22Rv1 (cell line): Measurements from ENCODE around the gene PKIG.

Experiments
- H3K27ac ChIP-seq: fragments of 450-650 bp; 2 replicates; pipeline ENCODE4 v1.5.1; 2017
- CTCF ChIP-seq: fragments of 450-650 bp; IDR thresholded peaks from 2 replicates; pipeline ENCODE4 v1.5.1; 2017; ENCODE audit warnings: mild to moderate bottlenecking
- ZFX ChIP-seq: fragments of 450-650 bp; IDR thresholded peaks from 2 replicates; pipeline ENCODE4 v1.6.1; 2017; ENCODE audit warnings: antibody characterized with exemption, borderline replicate concordance

PKIG gene

GRCh38 chr20:44590980-44591778, 8.8 kb downstream of the PKIG start:
- TF ChIP-seq CTCF (no peak), ZFX (no peak)
- no peak overlapping the region for H3K27ac ChIP-seq

DNA sequence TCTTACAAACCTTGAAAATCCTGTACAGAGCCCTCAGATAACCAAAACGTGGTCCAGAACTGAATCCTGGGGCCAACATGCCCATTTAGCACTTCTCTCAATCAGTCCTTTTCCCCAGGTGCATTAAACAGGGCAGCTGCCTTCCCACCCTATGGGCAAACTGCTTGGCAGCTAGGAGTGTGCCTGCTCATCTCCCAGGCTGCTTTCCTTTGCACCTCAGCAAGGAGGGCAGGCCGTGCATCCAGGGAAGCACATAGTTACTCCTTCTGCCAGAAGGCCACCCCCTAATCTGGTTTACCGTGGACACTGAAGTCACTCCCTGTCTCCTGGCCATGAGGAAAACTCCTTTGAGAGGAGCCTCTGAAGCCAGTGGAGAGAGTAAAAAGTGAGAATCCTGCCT, 10.0 kb downstream of the PKIG start:
- no peak overlapping the region for H3K27ac ChIP-seq
- no peak for TF ChIP-seq ZFX
- TF ChIP-seq CTCF = no peak

DNA sequence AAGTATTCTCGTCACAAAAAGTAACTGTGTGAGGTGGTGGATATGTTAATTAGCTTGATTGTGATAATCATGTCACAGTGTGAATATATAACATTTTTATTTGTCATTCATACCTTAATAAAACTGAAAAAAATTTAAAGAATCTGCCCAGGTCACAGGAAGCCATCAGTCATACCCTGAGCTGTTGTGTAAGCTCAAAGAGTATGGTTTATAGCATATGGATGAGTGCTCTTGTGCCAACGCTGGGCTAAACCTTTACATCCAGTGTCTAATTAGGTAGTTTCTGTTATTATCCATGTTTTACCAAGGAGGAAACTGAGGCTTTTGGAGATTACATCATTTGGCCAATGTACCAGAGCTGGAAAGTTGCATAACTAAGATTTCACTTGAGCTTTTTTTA, 11.4 kb downstream of the PKIG start:
- TF ChIP-seq ZFX (no peak), CTCF (no peak)
- no peak overlapping the region for H3K27ac ChIP-seq

GRCh38 chr20:44594730-44595129, 12.4 kb downstream of the PKIG start:
- no peak overlapping the region for H3K27ac ChIP-seq
- TF ChIP-seq CTCF (no peak), ZFX (no peak)

GRCh38 chr20:44596010-44596409, 13.6 kb downstream of the PKIG start:
- H3K27ac ChIP-seq = no peak overlapping the region
- TF ChIP-seq ZFX = no peak
- TF ChIP-seq CTCF = no peak

- TF ChIP-seq CTCF (no peak), ZFX (no peak)
- no peak overlapping the region for H3K27ac ChIP-seq
These were observed 14.5 kb downstream of the PKIG start for GRCh38 chr20:44596876-44597275.

DNA sequence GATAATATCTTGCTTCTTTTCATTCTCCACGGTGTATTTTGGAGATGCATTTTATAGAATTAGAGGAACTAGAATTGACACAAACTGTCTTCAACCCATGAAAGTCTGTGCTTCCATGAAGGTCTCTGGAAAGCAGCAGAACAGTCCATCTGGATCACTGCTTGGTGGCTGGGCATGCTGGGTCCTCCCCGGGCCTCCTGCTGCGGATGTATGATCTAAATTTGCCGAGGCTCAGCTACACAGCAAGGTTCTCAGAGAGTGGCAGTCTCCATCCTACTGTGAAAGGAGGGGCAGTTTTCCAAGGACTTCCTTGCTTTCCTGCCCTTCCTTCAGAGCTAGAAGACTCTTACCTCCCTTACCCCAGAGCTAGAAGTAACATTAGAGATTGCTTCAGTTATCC, 15.1 kb downstream of the PKIG start:
- H3K27ac ChIP-seq = no peak overlapping the region

More for the DNA sequence above, 15.1 kb downstream of the PKIG start:
- no peak for TF ChIP-seq CTCF
- no peak for TF ChIP-seq ZFX
